ENCODE data around the gene NOSTRIN.
"Not testable (repeated sequence)": the region's sequence is repeated elsewhere in the genome, so short reads cannot be mapped to it uniquely, and the experiment has no call there.

NOSTRIN gene

DNA sequence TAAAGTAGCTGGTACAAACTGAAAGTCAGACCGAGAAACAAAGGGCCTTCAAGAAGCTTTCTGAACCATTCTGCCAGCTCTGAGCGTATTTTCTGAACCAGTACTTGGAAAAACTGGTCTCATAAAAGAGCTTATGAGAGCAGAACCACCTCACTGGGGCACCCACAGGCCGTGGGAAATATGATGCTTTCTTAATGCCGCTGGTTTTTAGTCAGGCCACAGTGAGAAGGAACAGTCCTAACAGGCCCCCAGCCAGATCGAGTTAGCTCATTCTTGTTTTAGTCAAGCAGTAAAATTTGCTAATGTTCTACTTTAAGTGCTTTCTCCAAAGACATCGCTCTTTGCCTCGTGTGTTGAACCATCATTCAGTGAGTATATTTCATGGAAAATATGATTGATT lies 12.7 kb upstream of the NOSTRIN start:
- FAIRE-seq, result no peak

DNA sequence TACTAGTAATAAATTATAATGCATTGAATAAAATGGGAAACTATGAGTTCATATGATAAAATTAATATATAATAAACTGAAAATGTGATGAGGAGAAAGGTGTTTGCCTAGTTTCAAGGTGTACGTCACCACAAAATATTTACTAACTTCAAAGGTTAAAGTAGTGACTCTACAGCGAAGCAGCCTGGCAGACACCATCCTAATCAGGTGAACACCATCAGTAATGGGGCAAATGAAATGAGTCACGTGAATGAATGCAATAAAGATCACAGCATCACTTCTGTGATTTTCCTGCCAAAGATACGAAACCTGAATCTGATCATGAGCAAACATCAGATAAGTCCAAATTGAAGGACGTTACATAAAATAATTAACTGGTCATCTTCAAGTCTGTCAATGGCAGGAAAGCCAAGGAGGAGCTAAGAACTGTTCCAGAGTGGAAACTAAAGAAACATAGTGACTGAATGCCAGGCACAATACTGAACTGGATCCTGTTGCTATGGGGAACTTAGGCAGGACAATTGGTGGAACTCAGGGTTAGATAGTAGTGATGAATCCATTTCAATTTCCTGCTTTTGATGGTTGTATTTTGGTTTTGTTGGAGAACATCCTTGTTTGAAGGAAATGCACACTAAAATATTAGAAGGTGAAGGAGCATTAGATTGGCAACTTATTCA lies 12.1 kb upstream of the NOSTRIN start:
- FAIRE-seq (no peak), DNase-seq (ENCODE audit: low spot score) (no peak)

More for the DNA sequence above, 12.7 kb upstream of the NOSTRIN start:
- no peak for DNase-seq (ENCODE audit: low spot score)

DNA sequence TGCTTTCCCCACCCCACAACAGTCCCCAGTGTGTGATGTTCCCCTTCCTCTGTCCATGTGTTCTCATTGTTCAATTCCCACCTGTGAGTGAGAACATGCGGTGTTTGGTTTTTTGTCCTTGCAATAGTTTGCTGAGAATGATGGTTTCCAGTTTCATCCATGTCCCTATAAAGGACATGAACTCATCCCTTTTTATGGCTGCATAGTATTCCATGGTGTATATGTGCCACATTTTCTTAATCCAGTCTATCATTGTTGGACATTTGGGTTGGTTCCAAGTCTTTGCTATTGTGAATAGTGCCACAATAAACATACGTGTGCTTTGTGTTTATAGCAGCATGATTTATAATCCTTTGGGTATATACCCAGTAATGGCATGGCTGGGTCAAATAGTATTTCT lies 11.3 kb upstream of the NOSTRIN start:
- not testable (repeated sequence) for FAIRE-seq

DNA sequence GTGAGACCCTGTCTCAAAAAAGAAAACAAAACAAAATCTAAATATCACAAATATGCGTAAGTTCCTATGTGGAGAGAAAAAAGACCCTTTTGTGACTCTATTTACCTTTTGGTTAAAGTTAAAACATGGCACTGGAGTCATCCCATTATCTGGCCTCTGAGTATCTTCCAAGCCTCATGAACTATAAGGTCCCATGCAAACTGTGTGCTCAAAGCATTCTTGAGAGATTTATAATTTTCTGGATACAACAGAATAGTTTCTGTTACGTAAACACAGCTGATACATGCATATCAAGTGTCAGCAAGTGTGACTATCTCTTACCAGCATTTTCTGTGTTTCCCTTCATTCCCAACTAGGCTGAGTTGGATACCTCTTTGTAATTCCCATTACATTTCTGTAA lies 8.8 kb upstream of the NOSTRIN start:
- DNase-seq (ENCODE audit: low spot score) (no peak), FAIRE-seq (no peak)

More for the DNA sequence above, 11.3 kb upstream of the NOSTRIN start:
- DNase-seq (ENCODE audit: low spot score), result not testable (repeated sequence)

DNA sequence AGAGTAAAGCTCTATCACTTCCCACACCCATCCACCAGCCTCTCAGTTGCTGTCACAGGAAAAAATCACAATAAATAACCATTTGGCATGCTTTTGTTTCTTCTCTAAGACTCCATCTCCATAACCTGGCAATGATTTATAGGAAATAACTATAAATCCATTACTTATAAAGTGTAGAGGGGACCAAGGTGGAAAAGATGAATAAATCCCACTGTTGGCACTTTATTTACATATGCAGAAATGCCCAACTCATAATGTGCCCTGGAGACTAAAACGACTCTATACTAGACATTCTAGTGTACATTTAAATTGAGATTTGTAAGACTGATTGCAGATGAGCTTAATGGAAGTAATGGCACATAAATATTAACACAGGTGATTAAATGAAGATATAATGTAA lies 7.5 kb upstream of the NOSTRIN start:
- FAIRE-seq, result no peak

DNA sequence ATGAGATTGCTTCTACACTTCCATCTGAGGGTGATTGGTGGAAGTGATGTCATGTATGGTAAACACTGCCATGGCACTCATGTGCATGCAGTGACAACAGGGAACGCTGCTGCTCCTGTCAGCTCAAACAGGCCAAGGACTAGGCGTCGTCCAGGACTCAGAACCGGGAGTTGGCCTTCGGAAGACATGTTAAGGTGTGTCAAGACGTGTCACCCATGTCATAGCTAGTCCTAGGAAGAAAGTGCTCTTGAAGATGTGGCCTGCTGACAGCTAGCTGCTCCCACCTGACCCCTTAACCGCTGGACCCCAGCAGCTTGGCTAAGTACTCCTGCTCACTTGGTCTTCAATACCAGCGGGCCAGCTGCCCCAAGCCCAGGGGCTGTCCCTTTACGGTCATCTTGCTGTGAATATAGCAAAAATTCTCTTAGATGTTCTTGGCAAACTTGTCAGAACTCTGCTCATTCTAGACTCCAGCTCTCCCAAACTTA lies 6.3 kb upstream of the NOSTRIN start:
- DNase-seq (ENCODE audit: low spot score) (no peak), FAIRE-seq (no peak)

More for the DNA sequence above, 7.5 kb upstream of the NOSTRIN start:
- no peak for DNase-seq (ENCODE audit: low spot score)

DNA sequence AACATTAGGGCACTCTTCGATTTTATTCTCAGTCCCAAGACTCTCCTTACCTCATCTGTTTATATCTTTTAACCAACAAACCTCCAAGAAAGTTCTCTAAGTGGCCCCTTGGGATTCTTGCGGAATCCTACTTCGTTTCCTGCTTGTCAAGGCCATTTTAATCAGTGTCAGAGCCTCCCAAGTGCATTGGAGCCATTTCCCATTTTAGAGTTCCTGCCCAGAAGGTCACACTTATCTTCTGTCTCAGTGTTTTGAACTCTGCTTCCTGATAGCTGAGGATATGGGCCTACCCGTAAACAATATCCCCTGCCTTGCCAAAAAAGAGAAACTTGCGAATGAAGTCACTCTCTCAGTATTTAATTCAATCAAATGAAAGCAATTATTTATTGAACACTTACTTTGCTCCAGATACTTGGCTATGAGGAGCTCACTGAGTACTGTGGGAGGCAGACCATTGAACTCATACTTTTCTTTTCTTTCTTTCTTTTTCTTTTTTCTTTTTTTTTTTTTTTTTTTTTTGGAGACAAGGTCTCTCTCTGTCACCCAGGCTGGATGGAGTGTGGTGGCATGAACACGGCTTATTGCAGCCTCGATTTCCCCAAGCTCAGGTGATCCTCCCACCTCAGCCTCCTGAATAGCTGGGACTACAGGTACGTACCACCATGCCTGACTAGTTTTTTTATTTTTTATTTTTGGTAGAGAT lies 5.7 kb upstream of the NOSTRIN start:
- FAIRE-seq (no peak), DNase-seq (ENCODE audit: low spot score) (no peak)

DNA sequence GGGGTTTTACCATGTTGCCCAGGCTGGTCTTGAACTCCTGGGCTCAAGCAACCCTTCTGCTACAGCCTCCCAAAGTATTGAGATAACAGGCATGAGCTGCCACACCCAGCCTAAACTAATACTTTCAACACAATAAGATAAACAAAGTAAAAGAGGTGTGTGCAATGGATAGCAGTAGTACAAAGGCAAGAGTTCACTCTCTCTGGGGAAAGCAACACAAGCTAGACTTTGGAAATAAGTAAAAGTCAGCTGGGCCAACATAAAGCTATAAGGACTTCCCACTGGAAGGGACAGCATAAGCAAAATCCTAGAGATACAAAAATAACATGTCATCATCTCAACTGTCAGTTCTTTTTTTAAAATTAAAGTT lies 5.2 kb upstream of the NOSTRIN start:
- FAIRE-seq (no peak), DNase-seq (ENCODE audit: low spot score) (no peak)

DNA sequence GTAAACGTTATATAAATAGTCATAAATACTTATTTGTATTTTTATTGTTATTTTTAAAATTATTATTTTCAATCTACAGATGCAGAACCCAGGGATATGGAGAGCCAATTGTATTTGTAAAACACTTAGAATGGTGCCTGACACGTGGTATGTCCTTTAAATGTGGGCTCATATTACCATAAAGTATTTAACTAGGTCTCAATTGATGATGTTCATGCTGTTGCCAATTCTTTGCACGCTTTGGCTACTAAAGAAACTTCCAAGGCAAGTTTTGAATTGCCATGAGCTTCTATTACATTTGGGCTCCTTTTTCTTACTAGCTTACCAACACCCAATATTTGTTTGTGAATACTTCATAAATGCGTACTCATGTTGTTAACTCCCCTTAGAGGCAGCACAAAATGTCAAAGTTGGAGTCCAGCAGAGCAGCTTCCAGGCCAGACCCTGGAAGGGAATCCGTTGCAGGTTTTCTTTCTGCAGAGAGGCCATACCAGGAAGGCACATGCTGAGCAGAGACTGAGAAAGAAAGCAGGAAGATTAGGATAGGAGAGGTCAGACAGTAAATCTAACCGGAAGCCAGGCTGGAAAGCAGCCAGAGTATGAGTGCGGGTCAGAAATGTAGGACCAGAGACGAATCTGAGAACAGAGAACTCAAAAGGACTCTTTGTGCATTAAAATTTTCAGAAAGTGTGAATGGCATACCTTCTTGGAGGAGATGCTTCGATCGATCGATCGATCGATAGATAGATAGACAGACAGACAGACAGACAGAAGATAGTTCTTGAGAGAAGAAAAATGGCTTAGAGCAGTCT lies 4.2 kb upstream of the NOSTRIN start:
- no peak for DNase-seq (ENCODE audit: low spot score)
- FAIRE-seq, result no peak

DNA sequence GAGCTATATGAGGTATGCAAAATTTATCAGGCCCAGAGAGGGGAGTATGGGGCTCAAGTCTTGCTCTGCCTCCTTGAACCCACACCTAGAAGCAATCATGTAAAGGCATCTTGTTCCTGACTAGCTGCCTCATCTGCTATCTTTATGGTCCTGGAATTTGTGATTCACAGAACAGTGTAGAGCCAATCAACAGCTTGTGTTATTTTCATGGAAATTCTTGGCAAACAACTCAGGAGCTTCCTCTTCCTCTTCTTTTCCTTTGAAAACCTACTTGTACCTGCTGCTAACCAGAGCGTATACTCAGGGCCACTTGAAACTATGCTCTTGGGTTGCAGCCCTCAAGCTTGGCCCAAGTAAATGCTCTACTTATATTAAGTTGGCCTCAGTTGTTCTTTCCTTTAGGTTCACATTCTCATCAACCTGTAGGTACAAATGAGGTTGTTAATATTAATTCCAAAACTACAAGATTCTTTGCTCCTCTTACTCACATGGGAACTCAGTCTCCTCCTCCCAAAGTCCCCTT lies 3.5 kb upstream of the NOSTRIN start:
- no peak for FAIRE-seq
- no peak for DNase-seq (ENCODE audit: low spot score)

DNA sequence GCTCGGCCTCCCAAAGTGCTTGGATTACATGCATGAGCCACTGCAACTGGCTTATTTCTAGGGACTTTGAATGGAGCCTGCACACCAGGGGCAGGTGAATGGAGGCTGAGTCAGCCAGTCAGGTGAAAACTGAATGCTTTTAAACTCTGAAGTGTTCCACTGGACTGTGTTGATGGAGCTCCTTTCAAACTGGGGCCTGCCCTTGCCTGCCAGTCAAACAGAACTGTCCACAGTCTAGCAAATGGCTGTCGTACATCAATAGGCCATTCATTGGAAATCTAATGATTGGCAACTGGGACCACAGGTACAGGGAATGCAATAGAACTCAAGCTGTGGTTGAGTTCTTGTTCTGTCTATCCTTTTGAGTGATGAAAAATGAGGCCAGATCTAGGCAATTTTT lies 966 bp upstream of the NOSTRIN start:
- DNase-seq (ENCODE audit: low spot score) (no peak), FAIRE-seq (no peak)

DNA sequence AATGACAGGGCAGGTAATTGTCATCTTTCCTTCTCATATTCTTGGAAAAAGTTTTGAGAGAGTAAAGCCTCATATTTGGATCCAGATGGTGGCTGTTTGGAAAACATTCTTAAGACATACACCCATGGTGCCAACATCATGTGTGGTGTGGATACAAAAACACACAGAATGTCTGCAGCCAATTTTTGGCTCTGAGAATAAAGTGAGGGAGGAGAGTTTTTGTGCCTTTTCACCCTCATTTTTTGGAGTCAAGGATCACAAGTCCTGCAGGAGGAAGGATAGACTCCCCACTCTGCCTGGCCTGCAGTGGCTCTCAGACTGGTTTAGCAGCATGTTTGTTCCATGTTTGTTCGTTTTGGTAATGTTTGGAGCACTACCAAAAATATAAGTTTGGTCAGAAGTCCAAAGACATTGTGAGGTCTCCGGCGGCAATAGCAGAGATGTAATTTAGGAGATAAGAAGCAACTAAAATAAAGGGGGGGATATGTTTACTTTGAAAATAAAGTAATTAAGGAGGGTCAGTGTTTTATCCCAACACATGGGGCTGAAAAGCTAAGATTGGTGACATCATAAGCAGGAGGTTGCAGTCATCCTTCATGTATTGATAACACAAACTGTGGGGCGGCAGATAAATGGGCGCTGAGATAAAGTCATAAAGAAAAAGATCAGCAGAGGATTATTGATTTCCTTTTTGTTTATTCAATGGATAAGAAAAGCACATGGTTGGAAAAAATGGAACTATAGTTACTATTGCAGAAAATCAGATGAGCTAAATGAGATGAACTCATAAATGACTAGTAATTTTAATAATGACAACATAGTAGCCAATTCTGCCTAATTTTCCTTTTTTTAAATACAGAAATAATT lies 655 bp downstream of the NOSTRIN start:
- DNase-seq (ENCODE audit: low spot score) (no peak), FAIRE-seq (no peak)

DNA sequence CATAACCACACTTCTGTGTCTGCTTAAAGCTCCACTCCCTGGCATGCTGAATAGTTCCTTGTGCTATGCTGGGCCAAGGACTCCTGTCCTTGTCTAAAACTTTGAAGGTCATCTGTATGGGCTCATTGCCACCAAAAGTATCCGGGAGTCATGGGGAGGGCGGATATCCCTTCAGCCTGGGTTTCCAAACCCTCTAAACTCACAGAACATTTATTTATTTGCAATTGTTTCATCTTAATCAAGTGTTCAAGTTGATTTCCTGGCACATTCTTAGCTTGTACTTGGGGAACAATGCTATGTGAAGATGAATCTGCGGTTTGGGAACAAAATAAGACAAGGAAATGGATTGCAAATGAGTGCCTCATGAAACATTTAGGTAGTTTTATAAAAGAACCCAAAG lies 1.8 kb downstream of the NOSTRIN start:
- no peak for DNase-seq (ENCODE audit: low spot score)
- no peak for FAIRE-seq

DNA sequence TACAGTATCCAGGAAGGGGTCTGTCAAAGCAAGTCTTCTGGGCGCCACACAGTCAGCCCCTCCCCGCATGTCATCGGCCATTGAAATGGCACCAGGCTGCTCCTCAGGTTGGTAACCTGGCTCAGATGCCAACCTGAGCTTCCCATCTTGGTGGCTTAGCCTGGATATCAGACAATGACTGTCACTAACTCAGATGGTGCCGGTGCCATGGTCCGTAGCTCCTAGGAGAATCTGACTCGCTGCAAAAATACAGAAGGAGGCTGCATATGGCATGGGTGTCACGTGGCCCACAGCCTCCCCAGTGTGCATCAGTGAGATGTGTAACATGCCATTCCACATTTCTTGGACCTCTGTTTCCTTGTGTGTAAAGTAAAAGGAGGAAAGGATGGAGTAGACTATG lies 3.2 kb downstream of the NOSTRIN start:
- FAIRE-seq, result no peak

DNA sequence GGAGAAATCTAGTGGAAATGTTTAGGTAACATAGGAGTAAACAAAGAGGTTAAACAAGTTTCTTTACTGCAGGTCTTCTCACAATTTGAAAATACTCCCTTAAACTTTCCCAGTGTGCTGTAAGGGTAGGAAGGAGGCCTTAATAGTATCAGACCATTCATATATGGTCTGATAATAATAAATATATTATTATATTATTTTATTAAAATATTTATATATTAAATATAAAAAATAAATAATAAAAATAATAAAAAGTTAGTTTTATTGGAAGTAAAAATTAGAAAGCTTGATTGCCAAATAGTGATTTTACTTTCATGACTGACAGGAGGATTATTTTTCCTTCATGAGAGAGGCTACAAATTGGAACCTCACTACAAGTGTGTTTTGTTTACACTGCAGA lies 7.1 kb downstream of the NOSTRIN start:
- FAIRE-seq (no peak), DNase-seq (ENCODE audit: low spot score) (no peak)

More for the DNA sequence above, 3.2 kb downstream of the NOSTRIN start:
- no peak for DNase-seq (ENCODE audit: low spot score)

DNA sequence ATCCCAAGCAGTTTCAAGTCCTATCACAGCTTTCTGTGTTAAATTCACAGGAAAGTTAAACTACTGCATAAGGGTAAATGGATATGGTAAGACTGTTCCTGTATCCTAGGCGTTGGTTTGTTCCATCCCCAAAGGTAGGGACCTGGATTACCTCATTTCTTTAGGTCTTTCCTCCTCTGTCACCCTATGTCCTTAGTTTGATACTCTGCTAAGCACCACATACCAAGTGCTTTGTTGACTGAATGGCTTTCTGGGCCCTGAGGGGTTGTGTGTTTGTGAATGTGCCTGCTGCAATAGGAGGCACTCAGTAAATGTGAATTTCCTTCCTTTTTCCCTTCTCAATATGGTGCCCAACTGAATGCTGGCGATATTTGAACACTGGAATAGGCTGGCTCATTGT lies 7.8 kb downstream of the NOSTRIN start:
- DNase-seq (ENCODE audit: low spot score), result no peak

DNA sequence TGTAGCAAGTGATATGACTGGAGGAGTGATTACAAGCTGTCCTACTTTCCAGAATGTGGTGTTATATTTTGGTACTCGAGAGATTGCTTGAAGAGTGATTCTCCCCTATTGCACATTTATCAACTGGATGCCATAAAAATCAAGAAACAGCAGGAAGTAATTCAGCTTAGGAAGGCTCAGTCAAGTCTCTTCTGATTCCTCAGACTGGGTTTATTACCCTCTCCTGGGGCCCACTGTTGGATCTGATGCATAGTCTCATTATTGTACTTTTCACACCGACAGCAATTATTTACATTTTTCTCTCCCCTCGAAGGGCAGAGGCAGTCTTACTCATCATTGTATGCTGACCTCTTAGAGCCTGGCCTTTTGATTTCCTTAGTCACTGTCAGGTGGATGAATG lies 9.3 kb downstream of the NOSTRIN start:
- FAIRE-seq, result no peak

More for the DNA sequence above, 7.8 kb downstream of the NOSTRIN start:
- FAIRE-seq, result peak; percentile 20

DNA sequence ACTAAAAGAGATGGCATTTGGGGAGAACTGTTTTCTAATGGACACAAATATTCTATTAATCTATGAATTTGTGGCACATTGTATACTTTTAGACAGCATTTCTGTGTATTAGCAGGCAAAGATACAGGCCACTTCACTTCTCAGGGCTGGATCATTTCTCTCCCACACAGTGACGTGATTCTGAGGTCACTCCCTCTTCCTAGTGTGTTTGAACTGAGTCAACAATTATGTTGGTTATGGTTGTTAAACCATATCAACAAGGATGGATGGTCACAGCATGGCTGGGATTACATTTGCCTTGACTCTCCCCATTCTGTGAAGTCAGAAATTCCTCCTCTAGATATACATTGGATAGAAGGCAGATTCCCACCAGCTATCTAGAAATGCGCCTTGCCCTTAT lies 11.6 kb downstream of the NOSTRIN start:
- no peak for DNase-seq (ENCODE audit: low spot score)
- peak; percentile 17 for FAIRE-seq

More for the DNA sequence above, 9.3 kb downstream of the NOSTRIN start:
- DNase-seq (ENCODE audit: low spot score), result no peak

DNA sequence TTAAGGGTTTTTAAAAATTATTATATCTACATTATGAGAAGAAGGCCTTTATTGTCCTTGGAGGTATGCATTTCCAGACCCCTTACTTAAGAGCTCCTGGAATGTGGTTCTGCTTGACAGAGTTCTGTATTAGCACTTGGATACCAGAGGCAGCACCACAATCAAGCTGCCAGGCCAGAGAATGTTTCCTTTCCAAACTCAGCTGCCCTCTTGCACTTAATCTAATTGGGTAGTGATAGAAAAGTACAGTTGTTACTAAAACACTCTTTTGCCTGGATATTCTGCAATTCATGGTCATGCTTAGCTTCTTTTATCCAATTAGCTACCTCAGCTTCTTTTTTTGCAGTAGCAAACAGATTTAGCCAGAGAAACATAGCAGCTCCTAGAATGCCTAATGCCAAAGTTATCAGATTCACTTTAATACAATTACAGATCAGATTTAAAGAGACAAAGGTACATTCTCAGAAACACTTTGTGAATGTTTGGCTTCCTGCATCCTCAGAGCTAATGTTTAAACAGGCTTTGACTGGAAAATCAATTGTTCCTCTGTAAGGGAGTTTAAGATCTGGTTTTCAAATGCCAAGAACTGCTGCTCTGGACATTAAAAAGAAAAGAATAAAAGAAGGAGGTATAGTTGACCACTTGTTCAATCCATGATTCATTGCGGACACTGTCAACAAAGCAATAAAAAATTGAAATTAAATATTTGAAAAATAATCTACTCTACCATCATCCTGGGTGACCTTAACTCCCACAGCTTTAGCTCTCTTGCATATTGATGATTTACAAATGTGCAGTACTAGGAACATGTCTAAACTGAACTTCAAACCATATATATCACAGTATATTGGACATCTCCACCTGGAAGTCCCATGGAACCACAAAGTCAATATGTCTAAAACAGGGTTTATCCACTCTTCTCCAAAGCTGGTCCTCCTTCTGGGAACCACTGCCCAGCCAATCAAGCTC lies 12.8 kb downstream of the NOSTRIN start:
- DNase-seq (ENCODE audit: low spot score) (no peak), FAIRE-seq (no peak)

DNA sequence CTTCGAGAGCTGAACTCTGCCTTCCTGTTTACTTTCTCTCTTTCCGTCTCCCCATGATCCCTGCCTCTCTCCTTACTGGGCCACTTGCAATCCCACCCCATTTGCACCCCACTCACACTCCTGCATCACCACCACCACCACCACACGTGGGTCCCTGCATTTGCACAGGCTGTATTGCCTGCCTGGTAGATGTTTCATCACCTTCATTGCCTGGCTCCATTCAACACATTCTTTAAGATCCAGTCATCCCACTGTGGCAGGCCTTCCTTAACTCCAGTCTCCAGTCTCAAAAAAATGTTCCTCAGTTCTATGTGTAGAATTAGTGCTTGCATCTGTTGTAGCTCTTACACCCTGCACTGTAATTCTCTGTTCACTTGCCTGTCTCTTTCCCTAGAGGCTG lies 13.9 kb downstream of the NOSTRIN start:
- FAIRE-seq, result peak; percentile 73
- DNase-seq (ENCODE audit: low spot score), result peak; percentile 62

Data from urothelium cell line (cell line).